GM18951 (cell line): Measurements from ENCODE around the gene TAS2R14.

Experiments
- POLR2A ChIP-seq: IDR thresholded peaks from 4 replicates; pipeline ENCODE4 v1.6.1; 2011; ENCODE audit warnings: mild to moderate bottlenecking; ENCODE audit not compliant: insufficient read length, insufficient read depth; ENCODE audit errors: extremely low read depth
- in situ Hi-C: fragments of 300-500 bp; cut with MboI; formaldehyde crosslinking; loops from one replicate; pipeline ENCODE4 v1.12.0; 2022; ENCODE audit warnings: low sequenced_read_pairs, mixed read lengths, inconsistent platforms; ENCODE audit not compliant: unreplicated experiment

TAS2R14 gene, protein sequence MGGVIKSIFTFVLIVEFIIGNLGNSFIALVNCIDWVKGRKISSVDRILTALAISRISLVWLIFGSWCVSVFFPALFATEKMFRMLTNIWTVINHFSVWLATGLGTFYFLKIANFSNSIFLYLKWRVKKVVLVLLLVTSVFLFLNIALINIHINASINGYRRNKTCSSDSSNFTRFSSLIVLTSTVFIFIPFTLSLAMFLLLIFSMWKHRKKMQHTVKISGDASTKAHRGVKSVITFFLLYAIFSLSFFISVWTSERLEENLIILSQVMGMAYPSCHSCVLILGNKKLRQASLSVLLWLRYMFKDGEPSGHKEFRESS

DNA sequence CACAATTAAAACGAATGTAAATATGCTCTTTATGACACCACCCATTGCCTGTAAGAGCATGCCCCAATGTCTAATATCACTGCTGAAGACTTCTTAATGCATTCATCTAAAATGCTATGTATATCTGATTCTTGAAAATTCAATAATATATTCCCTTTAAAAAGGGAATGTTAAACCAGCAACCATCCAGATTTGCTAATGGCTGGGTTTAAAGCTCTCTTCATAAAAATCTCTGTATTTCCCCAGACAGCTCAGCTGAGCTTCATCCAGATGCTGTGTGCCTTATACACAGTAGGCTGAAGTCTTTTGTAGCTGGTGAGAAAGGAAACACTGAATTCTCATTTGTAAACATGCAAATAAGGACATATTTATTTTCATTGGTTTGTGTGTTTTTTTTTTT is at the start of gene TAS2R14:
Gene TAS2R14 (minus strand): TSS at position 101 of the 400 bp plus-strand sequence. CDS start 56 bp downstream, at position 45.
- TF ChIP-seq POLR2A, result no peak
- in situ Hi-C loops, result no loop called here

DNA sequence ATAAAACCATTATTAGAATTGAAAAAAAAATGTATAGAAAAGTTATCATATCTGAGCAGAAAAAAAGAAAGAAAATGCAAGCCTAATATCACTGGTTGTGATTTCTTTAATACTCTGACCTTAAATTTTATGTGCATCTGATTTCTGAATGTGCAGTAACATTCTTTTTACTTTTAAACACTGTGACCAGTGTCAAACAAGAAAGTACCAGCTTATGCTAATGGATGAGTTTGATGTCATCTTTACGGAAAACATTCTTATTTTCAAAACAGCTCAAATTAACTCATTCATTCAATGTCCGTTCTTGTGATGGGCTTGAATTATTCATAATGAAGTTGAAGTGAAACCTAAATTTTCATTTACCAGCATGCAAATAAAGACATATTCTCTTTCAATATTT is 47.7 kb upstream of the TAS2R14 start, which contains the start of gene TAS2R50:
Gene TAS2R50 (minus strand): TSS at position 101 of the 400 bp plus-strand sequence. CDS start 52 bp downstream, at position 49.
- TF ChIP-seq POLR2A, result no peak
- in situ Hi-C loops, result no loop called here

DNA sequence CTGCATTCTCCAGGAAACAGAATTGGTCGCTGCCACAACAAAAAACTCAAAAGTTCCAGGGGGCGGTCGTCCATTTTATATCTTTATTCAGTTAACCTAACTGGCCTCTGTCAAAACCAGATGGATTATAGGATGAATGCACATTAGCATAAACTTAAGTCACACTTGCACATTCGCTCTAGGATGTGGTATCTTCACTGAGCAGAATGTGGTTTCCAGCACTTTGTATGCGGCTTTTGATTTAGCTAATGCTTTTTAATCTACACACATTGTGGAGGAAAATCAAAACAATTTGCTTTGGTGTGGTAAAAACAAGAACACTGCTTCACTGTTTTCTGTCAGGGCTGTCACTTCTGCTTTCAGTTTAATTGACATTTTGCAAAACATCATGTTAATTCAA is 43.2 kb upstream of the TAS2R14 start:
- in situ Hi-C loops, result no loop called here
- TF ChIP-seq POLR2A, result no peak

DNA sequence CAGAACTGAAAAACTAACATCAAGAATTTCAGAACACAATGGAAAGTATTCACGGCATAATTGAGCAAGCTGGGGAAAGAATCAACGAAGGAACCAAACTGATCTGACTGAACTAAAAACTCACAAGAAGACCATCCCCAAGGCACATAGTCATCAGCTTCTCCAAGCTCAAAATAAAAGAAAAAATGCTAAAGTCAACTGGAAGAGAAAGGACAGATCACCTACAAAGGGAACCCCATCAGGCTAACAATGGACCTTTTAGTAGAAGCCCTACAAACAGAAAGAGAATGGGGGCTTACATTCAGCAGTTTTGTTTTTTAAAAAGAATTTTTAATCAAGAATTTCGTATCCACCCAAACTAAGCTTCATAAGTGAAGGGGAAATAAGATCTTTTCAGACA is 35.9 kb upstream of the TAS2R14 start:
- in situ Hi-C loops, result no loop called here
- TF ChIP-seq POLR2A, result no peak

DNA sequence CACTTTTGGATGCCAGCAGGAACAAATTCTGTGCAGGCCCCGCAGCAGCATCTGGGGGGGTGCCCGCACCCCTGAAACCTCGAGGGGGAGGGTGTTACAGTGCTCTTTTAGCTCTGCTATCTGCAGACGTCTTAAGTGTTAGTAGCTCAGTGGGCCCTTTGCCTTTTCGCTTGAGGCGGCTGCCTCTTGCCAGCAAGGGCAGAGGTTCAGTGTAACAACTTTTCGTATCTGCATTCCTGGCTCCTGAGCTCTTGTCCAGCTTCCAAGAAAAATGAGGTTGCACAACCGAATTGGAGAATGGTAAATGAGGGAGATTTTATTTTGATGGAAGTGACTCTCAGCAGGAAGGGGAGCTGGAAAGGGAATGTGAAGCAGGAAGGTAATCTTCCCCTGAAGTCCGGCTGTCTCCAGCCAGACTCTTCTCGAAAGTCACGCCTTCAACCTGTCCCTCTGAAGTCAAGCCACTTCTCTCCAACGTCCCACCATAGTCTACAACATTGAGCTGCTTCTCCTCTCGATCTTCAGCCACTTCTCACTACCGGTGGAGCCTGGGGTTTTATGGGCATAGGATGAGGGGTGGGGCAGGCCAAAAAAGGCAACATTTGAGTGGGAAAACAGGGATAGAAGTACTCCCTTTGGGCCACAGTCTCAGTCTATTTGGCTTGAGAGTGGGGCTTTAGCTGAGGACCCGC is 29.8 kb upstream of the TAS2R14 start:
- no peak for TF ChIP-seq POLR2A
- in situ Hi-C loops, result no loop called here

DNA sequence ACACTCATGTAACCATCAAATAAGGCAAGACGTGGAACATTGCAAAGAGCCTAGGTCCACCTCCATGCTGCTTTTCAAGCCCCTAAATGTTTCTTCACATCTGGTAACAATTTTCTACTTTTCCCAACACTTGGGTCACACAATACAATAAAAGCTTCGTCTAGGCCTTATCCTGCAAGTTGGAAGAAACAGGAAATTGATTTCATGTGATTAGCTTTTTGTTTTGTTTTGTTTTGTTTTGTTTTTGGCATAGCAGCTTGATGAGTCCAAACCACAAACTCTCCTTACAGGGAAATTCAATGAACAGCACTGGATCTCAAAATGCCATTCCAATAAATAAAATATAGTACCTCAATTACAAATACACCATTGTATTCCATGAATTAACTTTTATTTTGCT is 28.3 kb upstream of the TAS2R14 start:
- in situ Hi-C loops, result no loop called here
- no peak for TF ChIP-seq POLR2A

DNA sequence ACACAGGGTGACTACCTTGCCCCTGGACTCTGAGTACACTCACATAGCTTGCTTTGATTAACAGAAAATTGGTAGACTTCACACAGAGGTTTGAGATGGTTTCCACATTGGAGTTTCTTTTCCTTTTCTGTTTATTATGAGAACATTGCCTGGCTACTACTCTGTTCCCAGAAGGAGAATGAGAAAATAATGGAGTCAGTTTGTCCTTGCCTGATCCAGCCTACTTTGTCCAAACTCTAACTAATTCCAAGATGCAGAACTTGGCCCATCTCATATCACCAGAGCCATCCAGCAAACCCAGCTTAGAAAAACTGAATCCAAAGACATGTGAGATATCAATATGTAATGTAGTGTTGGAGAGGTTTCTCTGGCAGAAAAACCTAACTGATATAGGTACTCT is 27.3 kb upstream of the TAS2R14 start:
- in situ Hi-C loops, result no loop called here
- no peak for TF ChIP-seq POLR2A

DNA sequence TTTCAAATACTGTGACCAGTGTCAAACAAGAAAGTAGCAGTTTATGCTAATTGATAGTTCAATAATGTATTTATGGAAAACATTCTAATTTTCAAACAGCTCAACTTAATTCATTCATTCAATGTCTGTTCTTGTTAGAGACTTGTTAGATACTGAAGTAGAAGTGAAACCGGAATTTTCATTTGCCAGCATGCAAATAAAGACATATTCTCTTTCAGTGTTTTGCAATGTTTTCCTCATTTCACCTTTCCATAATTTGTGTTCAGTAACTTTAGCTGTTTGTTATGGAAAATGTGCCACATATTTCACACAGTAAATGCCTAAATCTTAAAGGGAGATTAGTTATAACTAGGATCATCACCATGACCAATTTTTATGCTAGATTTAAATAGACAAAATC is 26.4 kb upstream of the TAS2R14 start:
- in situ Hi-C loops, result no loop called here
- TF ChIP-seq POLR2A, result no peak

DNA sequence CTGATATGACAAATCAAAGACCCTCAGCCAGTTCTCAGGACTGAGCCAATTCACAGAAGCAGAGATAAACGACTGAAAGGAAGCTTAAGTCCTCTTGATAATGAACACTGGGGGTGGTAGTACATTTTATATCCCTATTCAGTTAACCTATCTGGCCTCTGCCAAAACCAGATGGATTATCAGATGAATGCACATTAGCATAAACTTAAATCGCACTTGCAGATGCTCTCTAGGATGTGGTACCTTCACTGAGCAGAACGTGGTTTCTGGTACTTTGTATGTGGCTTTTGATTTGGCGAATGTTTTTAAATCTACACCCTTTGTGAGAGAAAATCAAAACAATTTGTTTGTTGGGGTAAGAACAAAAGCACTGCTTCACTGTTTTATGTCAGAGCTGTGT is 21.1 kb upstream of the TAS2R14 start:
- in situ Hi-C loops, result no loop called here
- TF ChIP-seq POLR2A, result no peak

DNA sequence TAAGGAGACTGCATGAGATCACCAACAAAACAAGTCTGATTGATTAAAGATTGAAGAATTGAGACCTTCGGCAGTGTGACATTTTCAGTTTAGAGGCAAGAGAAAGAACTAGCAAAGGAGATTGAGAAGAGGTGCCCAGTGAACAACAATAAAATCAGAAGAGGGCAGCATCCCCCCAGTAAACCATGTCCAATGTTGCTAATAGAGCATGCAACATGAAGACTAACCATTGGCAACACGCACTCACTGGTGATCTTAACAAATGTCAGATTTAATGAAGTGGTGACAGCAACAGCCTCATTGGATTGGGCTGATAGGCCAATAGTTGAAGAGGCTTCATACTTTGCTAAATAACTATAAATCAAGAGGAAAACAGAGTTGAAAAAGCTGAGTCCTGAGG is 20.7 kb upstream of the TAS2R14 start:
- TF ChIP-seq POLR2A, result no peak
- in situ Hi-C loops, result no loop called here

DNA sequence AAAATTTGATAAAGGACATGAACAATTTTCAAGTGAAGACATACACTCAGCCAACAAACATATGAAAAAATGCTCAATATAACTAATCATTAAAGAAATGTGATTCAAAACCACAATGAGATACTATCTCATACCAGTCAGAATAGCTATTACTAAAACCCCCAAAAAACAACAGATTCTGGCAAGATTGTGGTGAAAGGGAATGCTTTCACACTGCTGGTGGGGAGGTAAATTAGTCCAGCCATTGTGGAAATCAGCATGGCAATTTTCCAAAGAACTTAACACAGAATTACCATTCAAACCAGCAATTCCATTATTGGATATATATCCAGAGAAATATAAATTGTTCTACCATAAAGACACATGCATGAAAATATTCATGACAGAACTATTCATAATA is 18.7 kb upstream of the TAS2R14 start:
- no peak for TF ChIP-seq POLR2A
- in situ Hi-C loops, result no loop called here

DNA sequence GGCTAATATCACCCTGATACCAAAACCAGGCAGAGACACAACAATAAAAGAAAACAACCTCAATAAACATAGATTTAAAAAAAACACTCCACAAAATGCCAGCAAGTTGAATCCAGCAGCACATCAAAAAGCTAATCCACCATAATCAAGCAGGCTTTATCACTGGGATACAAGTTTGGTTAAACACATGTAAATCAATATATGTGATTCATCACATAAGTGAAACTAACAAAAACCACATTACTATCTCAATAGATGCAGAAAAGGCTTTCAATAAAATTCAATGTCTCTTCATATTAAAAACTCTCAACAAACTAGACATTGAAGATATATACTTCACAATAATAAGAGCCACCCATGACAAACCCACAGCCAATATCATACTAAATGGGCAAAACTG is 17.0 kb upstream of the TAS2R14 start:
- in situ Hi-C loops, result no loop called here
- no peak for TF ChIP-seq POLR2A

DNA sequence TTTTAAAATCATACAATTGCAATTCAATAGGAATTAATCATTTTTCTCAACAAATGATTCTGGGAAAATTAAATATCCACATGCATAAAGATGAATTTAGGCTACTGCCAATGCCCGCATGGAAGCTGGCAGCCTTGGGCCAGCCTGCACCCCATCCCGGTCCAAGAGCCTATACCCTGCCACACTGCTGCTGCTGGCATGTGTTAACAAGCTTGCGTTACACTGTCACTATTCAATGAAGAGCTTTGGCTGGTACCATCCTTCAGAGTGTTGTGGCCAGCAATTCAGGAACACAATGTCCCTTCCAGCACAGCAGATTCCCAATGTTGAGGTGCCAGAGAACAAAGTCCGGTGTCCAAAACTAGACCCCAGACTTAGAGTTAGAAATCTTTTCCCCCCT is 13.6 kb upstream of the TAS2R14 start:
- no peak for TF ChIP-seq POLR2A
- in situ Hi-C loops, result no loop called here

DNA sequence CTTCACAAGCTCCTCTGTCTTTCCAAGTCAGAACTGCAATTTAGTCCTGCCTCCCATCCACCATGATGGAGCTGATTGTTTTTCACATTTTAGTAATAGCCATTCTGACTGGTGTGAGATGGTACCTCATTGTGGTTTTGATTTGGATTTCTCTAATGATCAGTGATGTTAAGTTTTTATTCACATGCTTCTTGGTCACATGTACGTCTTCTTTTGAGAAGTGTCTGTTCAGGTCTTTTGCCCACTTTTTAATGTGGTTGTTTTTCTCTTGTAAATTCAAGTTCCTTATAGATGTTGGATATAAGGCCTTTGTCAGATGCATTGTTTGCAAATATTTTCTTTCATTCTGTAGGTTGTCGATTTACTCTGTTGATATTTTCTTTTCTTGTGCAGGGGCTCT is 4.1 kb upstream of the TAS2R14 start:
- in situ Hi-C loops, result no loop called here
- TF ChIP-seq POLR2A, result no peak
